GM18909 (cell line): ENCODE data around the gene EIF4E2.
"Not testable (repeated sequence)": the region's sequence is repeated elsewhere in the genome, so short reads cannot be mapped to it uniquely, and the experiment has no call there.

Experiments used
- ATAC-seq: cut with Tn5 transposase; IDR thresholded peaks from one replicate; pipeline ENCODE4 v1.9.1; 2021; ENCODE audit warnings: mild to moderate bottlenecking; ENCODE audit not compliant: unreplicated experiment, poor library complexity

EIF4E2 gene

DNA sequence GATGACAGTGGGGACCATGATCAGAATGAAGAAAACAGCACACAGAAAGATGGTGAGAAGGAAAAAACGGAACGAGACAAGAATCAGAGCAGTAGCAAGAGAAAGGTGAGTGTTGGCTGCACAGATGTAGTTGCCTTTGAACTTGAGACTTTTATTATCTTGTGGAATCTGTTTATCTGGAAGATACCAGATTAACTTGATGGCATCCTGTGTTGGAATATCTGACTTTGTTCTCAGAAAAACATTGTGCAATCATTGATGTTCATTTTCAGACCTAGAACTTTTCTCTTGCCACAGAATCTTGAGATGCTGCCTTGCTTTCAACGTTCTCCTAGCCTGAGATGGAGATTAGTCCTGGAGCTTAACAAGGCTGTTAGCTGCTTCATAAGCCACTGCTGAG lies 5.9 kb downstream of the EIF4E2 start:
- no peak for ATAC-seq

DNA sequence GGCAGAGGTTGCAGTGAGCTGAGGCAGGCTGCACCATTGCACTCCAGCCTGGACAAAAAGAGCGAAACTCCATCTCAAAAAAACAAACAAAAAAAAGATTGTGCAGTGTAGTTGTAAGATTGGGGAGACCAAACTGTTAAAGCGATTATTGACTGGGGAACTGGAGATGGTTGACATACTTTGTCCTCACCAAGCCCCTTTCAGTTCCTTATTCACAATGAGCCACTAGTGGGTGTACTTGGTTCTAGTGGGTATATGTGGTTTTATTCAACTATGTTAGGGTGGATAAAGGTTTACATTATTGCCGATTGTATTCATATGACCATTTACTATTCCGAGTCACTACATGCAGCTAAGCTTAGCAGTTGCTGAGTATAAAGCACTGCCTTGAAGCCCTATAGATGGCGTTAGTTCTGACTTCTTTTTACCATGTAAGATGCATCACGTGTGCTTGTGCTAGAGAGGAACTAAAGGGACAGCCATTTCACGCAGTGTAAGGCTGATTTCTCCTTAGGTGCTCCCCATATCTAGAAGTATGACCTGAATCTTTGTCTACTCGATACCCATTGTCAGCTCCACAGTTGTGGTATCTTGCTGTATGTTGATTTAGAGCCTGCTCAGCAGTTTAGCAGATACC lies 12.1 kb downstream of the EIF4E2 start:
- ATAC-seq: no peak

GRCh38 chr2:232563580-232563979 lies 13.1 kb downstream of the EIF4E2 start:
- ATAC-seq: no peak

DNA sequence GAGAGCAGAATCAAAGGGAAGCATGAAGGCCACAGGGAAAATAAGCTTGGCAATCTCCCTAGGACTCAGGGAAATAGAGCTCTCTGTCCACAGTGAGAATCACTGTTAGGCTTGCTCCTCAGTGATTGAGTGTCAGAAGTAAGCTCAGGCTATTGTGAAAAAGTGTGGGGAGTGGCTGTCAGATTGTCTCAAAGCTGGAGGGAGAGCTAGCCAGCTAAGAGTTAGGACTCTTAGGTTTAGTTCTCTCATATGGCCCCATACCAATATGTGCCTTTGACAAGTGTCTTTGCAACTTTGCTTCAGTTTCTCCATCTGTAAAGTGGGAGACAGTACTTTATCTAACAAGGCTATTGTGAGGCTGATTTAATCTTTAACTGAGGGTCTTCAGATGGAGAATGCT lies 17.2 kb downstream of the EIF4E2 start:
- ATAC-seq: no peak

DNA sequence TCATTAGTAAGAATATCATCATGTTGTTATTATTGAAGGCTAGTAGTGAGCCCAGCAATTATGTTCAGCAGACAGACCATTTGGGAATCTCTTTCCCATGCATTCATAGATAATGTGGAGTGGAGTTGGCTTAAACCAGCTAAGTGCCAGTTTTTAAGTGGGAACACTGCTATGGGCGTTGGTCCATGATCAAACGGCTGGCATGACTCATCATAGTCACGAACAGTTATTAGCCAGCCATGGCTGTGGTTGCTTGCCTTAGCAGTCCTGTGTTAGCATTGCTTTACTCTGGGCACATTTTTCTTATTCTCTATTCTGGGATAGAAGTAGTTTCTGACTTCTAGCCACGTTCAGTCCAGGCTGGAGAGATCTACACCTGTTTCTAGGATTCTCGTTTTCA lies 17.7 kb downstream of the EIF4E2 start:
- ATAC-seq: no peak

- no peak for ATAC-seq
Measured at GRCh38 chr2:232569541-232569940, 19.1 kb downstream of the EIF4E2 start.

DNA sequence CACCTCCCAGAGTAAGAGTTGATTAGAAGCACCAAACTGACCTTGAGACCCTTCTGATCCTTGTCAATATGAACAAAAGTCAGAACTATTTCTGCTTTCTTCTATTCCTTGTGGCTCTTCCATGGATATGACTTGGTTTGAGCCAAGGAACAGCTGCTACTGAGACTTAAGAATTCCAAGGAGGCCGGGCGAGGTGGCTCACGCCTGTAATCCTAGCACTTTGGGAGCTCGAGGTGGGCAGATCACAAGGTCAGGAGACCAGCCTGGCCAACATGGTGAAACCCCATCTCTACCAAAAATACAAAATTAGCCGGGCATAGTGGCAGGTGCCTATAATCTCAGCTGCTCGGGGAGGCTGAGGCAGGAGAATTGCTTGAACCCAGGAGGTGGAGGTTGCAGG lies 20.0 kb downstream of the EIF4E2 start:
- ATAC-seq: not testable (repeated sequence)

GRCh38 chr2:232571026-232571474 lies 20.6 kb downstream of the EIF4E2 start:
- ATAC-seq: no peak

DNA sequence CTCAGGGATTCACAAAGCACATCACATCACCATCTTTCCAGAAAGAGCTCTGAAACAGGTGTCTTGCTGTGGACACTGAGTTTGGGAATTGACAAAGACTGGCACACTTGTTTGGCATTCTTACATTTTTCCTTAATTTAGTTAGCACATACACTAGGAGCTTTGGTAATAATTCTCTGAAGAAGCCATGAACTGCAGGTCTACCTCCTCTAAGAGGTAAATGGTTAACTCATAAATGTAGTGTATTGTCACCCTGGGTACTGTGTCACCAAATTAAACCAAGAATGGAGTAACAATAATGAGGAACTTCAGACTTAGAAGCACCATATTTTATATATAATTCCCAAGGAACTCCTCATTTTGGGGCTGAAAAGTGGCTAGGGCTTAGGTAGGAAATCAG lies 22.6 kb downstream of the EIF4E2 start:
- ATAC-seq: no peak

GRCh38 chr2:232573771-232574435 lies 23.4 kb downstream of the EIF4E2 start:
- ATAC-seq: no peak

- ATAC-seq: no peak
Measured at GRCh38 chr2:232574674-232575403, 24.4 kb downstream of the EIF4E2 start.

GRCh38 chr2:232575404-232575746 lies 24.9 kb downstream of the EIF4E2 start:
- ATAC-seq: no peak

- no peak for ATAC-seq
Measured at GRCh38 chr2:232576995-232577394, 26.5 kb downstream of the EIF4E2 start.

DNA sequence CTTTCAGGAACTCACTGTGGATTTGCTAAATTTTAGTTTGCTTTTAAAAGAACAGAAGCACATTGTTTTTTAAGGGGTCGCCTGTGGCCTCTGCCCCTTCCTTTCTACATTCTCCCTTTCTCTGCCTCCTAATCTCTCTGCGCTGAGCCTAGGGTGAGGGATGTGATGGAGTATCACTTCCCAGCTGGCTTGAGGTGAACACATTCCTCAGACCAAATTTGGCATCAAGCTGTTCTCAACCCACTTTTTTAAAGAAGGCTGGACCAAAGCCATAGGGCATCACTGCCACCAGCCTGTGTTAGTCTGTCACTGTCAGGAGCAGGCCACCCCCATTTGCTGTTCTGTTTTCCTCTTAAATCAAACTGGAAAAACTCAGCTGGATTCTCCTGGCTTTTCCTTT lies 27.4 kb downstream of the EIF4E2 start:
- no peak for ATAC-seq

DNA sequence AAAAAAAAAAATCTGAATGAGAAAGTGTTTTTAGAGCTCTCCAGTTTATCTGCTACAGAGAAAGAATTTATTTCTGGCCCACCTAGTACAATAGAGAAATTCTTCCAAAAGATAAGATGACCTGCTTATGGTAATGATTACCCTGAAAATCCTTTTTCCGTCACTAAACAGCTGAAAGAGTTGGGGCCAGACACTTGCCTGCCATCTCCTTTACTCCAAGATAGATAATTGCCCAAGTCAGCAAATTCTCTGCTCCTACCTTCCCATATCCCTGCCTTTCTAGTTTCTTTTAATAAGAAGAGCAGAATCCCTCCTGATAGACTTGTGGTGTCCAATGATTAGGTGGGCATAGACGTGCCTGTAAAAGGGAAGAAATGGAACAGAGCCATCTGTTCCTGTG lies 28.1 kb downstream of the EIF4E2 start:
- ATAC-seq: no peak

- ATAC-seq: no peak
Measured at GRCh38 chr2:232580648-232580981, 30.1 kb downstream of the EIF4E2 start.

DNA sequence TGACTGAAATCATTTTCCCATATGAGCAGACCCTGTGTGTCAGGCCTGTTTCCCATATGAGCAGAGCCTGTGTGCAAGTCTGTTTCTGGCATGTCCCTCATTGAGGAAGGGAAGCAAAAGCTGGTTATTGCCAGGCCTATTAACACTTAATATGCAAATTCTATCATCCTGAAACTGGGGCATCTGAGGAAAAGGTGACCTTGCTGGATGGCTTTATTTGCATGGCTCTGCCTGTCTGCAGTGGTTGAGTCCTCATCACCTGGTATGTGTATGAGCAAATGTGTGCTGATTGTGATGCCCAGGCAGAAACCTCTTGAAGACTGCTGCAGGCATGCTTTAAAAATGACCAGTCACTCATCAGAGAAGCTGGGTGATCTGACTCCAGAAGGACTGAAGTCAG lies 31.2 kb downstream of the EIF4E2 start:
- no peak for ATAC-seq

GRCh38 chr2:232584238-232584637 lies 33.7 kb downstream of the EIF4E2 start:
- ATAC-seq: no peak

GRCh38 chr2:232586943-232587505 lies 36.5 kb downstream of the EIF4E2 start:
- no peak for ATAC-seq

GRCh38 chr2:232587512-232587911 lies 37.0 kb downstream of the EIF4E2 start:
- ATAC-seq: no peak

DNA sequence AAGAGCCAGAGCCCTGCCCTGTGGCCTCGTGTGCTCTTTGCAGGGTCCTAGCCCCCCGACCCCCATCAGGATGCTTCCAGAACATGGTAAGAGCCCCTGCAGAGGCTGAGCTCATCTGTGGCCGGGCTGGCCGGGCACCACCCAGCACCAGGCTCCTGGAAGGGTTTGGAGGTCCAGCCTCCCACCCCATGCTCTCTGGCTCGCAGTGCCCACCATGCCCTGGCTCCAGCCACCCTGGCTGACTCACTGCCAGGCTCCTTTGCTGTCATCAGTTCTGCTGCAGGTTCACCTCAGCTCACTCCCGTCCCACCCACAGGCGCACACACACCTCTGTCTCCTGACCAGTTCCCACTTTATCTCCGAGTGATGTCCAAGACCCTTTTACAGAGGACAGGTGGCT lies 37.5 kb downstream of the EIF4E2 start:
- ATAC-seq: no peak
